Stimulated activated CD4-positive, alpha-beta T cell treated with anti-CD3 and anti-CD28 coated beads, TNF-alpha, amount 100 ng/mL, for 24 hours (primary cell): ENCODE results near the gene PMEPA1.
A peak's percentile ranks its signal among the peaks of the same experiment; 100 is the strongest.

Source experiments
- DNase-seq, 3 experiments: peaks; one replicate each; pipeline ENCODE4 v3.0.0-alpha.2; 2020; ENCODE audit warnings: low read depth in 3 of 3

Gene PMEPA1

GRCh38 chr20:57711826-57712225 lies 2.0 kb upstream of the PMEPA1 start:
- no peak for DNase-seq

GRCh38 chr20:57711311-57711712 lies 1.5 kb upstream of the PMEPA1 start:
- no peak for DNase-seq

GRCh38 chr20:57710841-57711240 lies 1.0 kb upstream of the PMEPA1 start:
- no peak for DNase-seq

GRCh38 chr20:57708694-57709673 lies 831 bp downstream of the PMEPA1 start:
- peak in 1 of 3 experiments; percentile 11 for DNase-seq

GRCh38 chr20:57707849-57708693 lies 1.7 kb downstream of the PMEPA1 start:
- DNase-seq: no peak

- no peak for DNase-seq
Observed at GRCh38 chr20:57707320-57707719, 2.5 kb downstream of the PMEPA1 start.

- DNase-seq: no peak
Observed at GRCh38 chr20:57705127-57705899, 4.5 kb downstream of the PMEPA1 start.

- no peak for DNase-seq
Observed at GRCh38 chr20:57704245-57704644, 5.6 kb downstream of the PMEPA1 start.

- DNase-seq: no peak
Observed at GRCh38 chr20:57703013-57703412, 6.8 kb downstream of the PMEPA1 start.

- no peak for DNase-seq
Observed at GRCh38 chr20:57702521-57702920, 7.3 kb downstream of the PMEPA1 start.

- DNase-seq: no peak
Observed at GRCh38 chr20:57702091-57702490, 7.7 kb downstream of the PMEPA1 start.

- DNase-seq: no peak
Observed at GRCh38 chr20:57701651-57702050, 8.2 kb downstream of the PMEPA1 start.

- DNase-seq: no peak
Observed at GRCh38 chr20:57701090-57701489, 8.7 kb downstream of the PMEPA1 start.

- no peak for DNase-seq
Observed at GRCh38 chr20:57699395-57699794, 10.4 kb downstream of the PMEPA1 start.

GRCh38 chr20:57698867-57699275 lies 10.9 kb downstream of the PMEPA1 start:
- DNase-seq: no peak

- DNase-seq: peak; percentile 48 to 75 (median 70)
Observed at GRCh38 chr20:57698116-57698866, 11.5 kb downstream of the PMEPA1 start.

- no peak for DNase-seq
Observed at GRCh38 chr20:57697543-57697942, 12.3 kb downstream of the PMEPA1 start.

GRCh38 chr20:57696401-57696961 lies 13.3 kb downstream of the PMEPA1 start:
- DNase-seq: no peak

GRCh38 chr20:57695940-57696339 lies 13.9 kb downstream of the PMEPA1 start:
- DNase-seq: no peak

- no peak for DNase-seq
Observed at GRCh38 chr20:57695012-57695411, 14.8 kb downstream of the PMEPA1 start.

GRCh38 chr20:57694481-57694880 lies 15.3 kb downstream of the PMEPA1 start:
- no peak for DNase-seq
